HepG2 (cell line): ENCODE measurements around the gene GFOD1. TPM values are rescaled to one million over a fixed set of nuclear protein-coding genes. Genes with fewer than 3 reads are reported as not detected.

ENCODE experiments used
- DMAP1 ChIP-seq: IDR thresholded peaks from 2 replicates; pipeline ENCODE4 v1.6.1; 2016
- GTF2F1 ChIP-seq: fragments of 150-350 bp; IDR thresholded peaks from 2 replicates; pipeline ENCODE4 v1.6.1; 2014; ENCODE audit warnings: low read length
- HIVEP1 ChIP-seq: sonication (generic); formaldehyde crosslinking; IDR thresholded peaks from 2 replicates; pipeline ENCODE4 v1.4.0; 2020; ENCODE audit warnings: mild to moderate bottlenecking, missing genetic modification reagents
- HOXA9 ChIP-seq: sonication (generic); formaldehyde crosslinking; IDR thresholded peaks from 2 replicates; pipeline ENCODE4 v1.8.1; 2022; ENCODE audit warnings: missing genetic modification reagents, mild to moderate bottlenecking, moderate library complexity, borderline replicate concordance
- RFX3 ChIP-seq: IDR thresholded peaks from 2 replicates; pipeline ENCODE4 v1.6.1; 2016; ENCODE audit warnings: missing biosample characterization, missing genetic modification reagents
- SMAD1 ChIP-seq: sonication (generic); formaldehyde crosslinking; IDR thresholded peaks from 2 replicates; pipeline ENCODE4 v1.4.0; 2020; ENCODE audit warnings: missing genetic modification reagents, low read depth, mild to moderate bottlenecking, borderline replicate concordance
- SOX6 ChIP-seq, 2 experiments: fragments of 450-650 bp in 1 of 2; sonication (generic) in 1 of 2; formaldehyde crosslinking in 1 of 2; IDR thresholded peaks; 2 replicates each; pipeline versions ENCODE4 v1.4.0 to v1.6.1; 2017 to 2020; ENCODE audit warnings: antibody characterized with exemption in 1 of 2, mild to moderate bottlenecking in 1 of 2, missing genetic modification reagents in 1 of 2
- ZNF17 ChIP-seq: sonication (generic); formaldehyde crosslinking; IDR thresholded peaks from 2 replicates; pipeline ENCODE4 v1.5.0; 2020; ENCODE audit warnings: mild to moderate bottlenecking, missing genetic modification reagents
- ZNF562 ChIP-seq: sonication (generic); formaldehyde crosslinking; IDR thresholded peaks from 2 replicates; pipeline ENCODE4 v1.8.0; 2022; ENCODE audit warnings: missing genetic modification reagents, borderline replicate concordance
- ZNF768 ChIP-seq: sonication (generic); formaldehyde crosslinking; IDR thresholded peaks from 2 replicates; pipeline ENCODE4 v1.4.0; 2020; ENCODE audit warnings: missing genetic modification reagents
- polyA plus RNA-seq, 8 experiments: library from polyadenylated mRNA; depleted of rRNA in 3 of 8; stranded (reverse) in 7 of 8; unstranded in 1 of 8; fragments of >200 nt; fragmentation: Illumina TruSeq in 4 of 8; extraction: Trizol in 4 of 8; gene quantifications; 2 replicates each; pipeline versions ENCODE4 v1.2.1 to v1.2.3, GENCODE V29; 2011 to 2016; ENCODE audit warnings: low read depth in 4 of 8, missing spikeins in 1 of 8, mixed read lengths in 1 of 8; ENCODE audit not compliant: insufficient read depth in 1 of 8
- total RNA-seq, 5 experiments: library from RNA; depleted of rRNA; stranded (reverse); fragments of >200 nt; fragmentation: Illumina TruSeq; extraction: Trizol; gene quantifications; 2 replicates each; pipeline ENCODE4 v1.2.3, GENCODE V29; 2016; ENCODE audit warnings: low read depth in 1 of 5
- TF ChIP-seq, protein P1 (sequence below): IDR thresholded peaks from 2 replicates; pipeline ENCODE4 v1.6.1; 2016; ENCODE audit warnings: low read depth, missing genetic modification reagents, missing compliant biosample characterization

The GFOD1 gene
- total and polyA plus RNA-seq, 2 of the 13 experiments (the other 11 are each of a cell fraction or from before 2014, with no cell fraction given): 1.9 to 6.4 TPM

DNA sequence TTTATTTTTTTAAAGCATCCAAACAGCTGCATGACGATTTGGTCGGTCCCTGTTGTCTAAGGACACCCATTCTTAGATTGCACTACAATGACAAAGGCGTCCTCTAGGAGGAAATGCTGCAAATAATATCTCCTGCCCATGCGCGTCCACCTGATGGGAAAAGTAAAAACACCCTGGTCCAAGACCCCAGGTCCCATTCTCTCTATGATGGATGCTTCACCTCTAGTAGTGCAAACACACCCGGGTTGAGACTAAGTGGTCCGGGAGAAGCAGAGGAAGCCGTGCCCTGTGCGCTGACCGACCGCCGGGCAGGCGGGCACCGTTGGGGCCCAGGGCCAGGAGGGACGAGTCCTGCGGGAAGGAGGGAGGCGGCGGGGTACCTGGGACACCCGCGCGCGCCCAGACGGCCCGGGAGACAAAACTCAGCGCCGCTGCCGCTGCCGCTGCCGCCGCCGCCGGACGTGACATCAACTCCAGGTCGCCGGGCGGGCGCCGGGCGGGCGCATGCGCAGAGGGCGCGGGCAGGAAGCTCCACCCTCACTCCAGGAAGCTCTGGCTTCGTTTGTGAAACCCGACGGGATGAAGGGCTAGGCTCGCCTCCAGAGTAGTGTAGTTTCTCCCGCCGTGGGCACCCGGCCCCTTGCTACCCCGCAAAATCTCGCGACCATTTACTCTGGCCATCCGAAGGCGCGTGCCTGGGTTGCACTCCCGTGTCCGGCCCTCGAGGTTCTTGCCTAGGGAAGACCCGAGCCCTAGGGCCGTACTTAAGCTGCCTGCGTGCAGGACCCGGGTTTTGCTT lies 159.1 kb downstream of the GFOD1 start, which contains the start of gene TBC1D7 (continued):
- TF ChIP-seq HOXA9 (CRISPR knock-in tag) (no peak; the same call in 1 of the 2 replicates), ZNF562 (peak; percentile 72; the same call in 1 of the 2 replicates), RFX3 (no peak), ZNF17 (CRISPR knock-in tag) (no peak), DMAP1 (CRISPR knock-in tag) (peak; percentile 83), HIVEP1 (CRISPR knock-in tag) (peak; percentile 63), GTF2F1 (no peak), ZNF768 (CRISPR knock-in tag) (peak; percentile 75), SMAD1 (0 out of 2 replicates have a peak, but pooled peaks have one; percentile 78), SOX6 (IDR thresholded peaks at IDR 0.05) (no peak), SOX6 (CRISPR knock-in tag; IDR thresholded peaks at IDR 0.05) (no peak; the same call in 1 of the 2 replicates)
- TF ChIP-seq, protein P1, sequence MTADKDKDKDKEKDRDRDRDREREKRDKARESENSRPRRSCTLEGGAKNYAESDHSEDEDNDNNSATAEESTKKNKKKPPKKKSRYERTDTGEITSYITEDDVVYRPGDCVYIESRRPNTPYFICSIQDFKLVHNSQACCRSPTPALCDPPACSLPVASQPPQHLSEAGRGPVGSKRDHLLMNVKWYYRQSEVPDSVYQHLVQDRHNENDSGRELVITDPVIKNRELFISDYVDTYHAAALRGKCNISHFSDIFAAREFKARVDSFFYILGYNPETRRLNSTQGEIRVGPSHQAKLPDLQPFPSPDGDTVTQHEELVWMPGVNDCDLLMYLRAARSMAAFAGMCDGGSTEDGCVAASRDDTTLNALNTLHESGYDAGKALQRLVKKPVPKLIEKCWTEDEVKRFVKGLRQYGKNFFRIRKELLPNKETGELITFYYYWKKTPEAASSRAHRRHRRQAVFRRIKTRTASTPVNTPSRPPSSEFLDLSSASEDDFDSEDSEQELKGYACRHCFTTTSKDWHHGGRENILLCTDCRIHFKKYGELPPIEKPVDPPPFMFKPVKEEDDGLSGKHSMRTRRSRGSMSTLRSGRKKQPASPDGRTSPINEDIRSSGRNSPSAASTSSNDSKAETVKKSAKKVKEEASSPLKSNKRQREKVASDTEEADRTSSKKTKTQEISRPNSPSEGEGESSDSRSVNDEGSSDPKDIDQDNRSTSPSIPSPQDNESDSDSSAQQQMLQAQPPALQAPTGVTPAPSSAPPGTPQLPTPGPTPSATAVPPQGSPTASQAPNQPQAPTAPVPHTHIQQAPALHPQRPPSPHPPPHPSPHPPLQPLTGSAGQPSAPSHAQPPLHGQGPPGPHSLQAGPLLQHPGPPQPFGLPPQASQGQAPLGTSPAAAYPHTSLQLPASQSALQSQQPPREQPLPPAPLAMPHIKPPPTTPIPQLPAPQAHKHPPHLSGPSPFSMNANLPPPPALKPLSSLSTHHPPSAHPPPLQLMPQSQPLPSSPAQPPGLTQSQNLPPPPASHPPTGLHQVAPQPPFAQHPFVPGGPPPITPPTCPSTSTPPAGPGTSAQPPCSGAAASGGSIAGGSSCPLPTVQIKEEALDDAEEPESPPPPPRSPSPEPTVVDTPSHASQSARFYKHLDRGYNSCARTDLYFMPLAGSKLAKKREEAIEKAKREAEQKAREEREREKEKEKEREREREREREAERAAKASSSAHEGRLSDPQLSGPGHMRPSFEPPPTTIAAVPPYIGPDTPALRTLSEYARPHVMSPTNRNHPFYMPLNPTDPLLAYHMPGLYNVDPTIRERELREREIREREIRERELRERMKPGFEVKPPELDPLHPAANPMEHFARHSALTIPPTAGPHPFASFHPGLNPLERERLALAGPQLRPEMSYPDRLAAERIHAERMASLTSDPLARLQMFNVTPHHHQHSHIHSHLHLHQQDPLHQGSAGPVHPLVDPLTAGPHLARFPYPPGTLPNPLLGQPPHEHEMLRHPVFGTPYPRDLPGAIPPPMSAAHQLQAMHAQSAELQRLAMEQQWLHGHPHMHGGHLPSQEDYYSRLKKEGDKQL (CRISPR knock-in tag): 0 out of 2 replicates have a peak, but pooled peaks have one; percentile 16
